ENCODE data around the gene TNFSF13. TPM values are rescaled to one million over a fixed set of nuclear protein-coding genes. Genes with fewer than 3 reads are reported as not detected.

Gene TNFSF13, protein sequence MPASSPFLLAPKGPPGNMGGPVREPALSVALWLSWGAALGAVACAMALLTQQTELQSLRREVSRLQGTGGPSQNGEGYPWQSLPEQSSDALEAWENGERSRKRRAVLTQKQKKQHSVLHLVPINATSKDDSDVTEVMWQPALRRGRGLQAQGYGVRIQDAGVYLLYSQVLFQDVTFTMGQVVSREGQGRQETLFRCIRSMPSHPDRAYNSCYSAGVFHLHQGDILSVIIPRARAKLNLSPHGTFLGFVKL
- 10 to 100 TPM; 20.2 to 41.0 (median 24.5) TPM for total RNA-seq
- polyA plus RNA-seq: 100 to 1,000 TPM in 1 of 3 donors, 10 to 100 TPM in 2; 15.6 to 108 (median 21.0) TPM

DNA sequence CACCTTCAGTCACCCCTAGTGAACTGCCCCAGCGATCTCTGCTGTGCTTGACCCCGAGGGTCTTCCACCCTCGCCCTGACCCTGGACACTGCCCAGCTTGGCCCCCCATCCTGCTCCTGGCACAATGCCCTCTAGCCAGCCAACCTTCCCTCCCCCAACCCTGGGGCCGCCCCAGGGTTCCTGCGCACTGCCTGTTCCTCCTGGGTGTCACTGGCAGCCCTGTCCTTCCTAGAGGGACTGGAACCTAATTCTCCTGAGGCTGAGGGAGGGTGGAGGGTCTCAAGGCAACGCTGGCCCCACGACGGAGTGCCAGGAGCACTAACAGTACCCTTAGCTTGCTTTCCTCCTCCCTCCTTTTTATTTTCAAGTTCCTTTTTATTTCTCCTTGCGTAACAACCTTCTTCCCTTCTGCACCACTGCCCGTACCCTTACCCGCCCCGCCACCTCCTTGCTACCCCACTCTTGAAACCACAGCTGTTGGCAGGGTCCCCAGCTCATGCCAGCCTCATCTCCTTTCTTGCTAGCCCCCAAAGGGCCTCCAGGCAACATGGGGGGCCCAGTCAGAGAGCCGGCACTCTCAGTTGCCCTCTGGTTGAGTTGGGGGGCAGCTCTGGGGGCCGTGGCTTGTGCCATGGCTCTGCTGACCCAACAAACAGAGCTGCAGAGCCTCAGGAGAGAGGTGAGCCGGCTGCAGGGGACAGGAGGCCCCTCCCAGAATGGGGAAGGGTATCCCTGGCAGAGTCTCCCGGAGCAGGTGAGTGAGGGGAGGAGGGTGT is at the start of gene TNFSF13:
TSS of gene TNFSF13 (plus strand) at position 207 of the 776 bp plus-strand sequence. CDS start at position 497, 290 bp downstream.
- intact Hi-C loops (cut with DNase I): no loop called here
- peak; percentile 87 for DNase-seq
- WGBS, 2 donors: 10 to 26% methylated on average over 16 of the region's 16 CpGs
- H3K36me3 ChIP-seq: peaks cover 0 to 11% (median 5%) of the 10 kb centered on the region in 4 donors
- TF ChIP-seq EP300 (IDR thresholded peaks at IDR 0.05): no peak
- peak in 1 of 4 donors; percentile 54 for TF ChIP-seq POLR2AphosphoS5 (IDR thresholded peaks at IDR 0.05)
- TF ChIP-seq POLR2A (IDR thresholded peaks at IDR 0.05): peak in 1 of 2 donors; percentile 7
- TF ChIP-seq, protein P1, sequence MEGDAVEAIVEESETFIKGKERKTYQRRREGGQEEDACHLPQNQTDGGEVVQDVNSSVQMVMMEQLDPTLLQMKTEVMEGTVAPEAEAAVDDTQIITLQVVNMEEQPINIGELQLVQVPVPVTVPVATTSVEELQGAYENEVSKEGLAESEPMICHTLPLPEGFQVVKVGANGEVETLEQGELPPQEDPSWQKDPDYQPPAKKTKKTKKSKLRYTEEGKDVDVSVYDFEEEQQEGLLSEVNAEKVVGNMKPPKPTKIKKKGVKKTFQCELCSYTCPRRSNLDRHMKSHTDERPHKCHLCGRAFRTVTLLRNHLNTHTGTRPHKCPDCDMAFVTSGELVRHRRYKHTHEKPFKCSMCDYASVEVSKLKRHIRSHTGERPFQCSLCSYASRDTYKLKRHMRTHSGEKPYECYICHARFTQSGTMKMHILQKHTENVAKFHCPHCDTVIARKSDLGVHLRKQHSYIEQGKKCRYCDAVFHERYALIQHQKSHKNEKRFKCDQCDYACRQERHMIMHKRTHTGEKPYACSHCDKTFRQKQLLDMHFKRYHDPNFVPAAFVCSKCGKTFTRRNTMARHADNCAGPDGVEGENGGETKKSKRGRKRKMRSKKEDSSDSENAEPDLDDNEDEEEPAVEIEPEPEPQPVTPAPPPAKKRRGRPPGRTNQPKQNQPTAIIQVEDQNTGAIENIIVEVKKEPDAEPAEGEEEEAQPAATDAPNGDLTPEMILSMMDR (IDR thresholded peaks at IDR 0.05): no peak
- peak within 1 kb of the TSS; percentile 89 to 98 (median 97) for H3K27ac ChIP-seq
- H3K9me3 ChIP-seq: no peaks in the 10 kb centered on the region
- H3K27me3 ChIP-seq: no peaks in the 10 kb centered on the region
- H3K4me1 ChIP-seq: peaks cover 0 to 58% (median 54%) of the 10 kb centered on the region in 4 donors
- H3K4me3 ChIP-seq: peak within 1 kb of the TSS; percentile 15 to 97 (median 84)

DNA sequence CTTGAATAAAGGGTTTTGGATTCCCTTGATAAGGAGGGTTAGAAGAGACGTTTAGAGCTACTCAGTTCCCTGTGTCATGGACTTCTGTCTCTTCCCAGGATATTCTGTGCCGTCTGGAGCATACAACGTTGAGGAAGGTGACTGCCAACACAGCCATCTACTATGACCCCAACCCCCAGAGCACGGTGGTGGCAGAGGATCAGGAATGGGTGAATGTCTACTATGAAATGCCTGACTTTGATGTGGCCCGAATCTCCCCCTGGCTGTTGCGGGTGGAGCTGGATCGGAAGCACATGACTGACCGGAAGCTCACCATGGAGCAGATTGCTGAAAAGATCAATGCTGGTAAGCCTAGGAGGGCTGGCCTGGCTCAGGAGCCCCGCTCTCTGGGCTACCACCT is 49.7 kb upstream of the TNFSF13 start:
- WGBS, 2 donors: 92 to 97% methylated on average over 9 of the region's 9 CpGs
- Histone ChIP-seq H3K27me3 (no peaks in the 10 kb centered on the region), H3K9me3 (no peaks in the 10 kb centered on the region), H3K4me1 (no peaks in the 10 kb centered on the region), H3K27ac (no peak overlapping the region), H3K36me3 (peaks cover 16 to 99% (median 62%) of the 10 kb centered on the region in 4 donors), H3K4me3 (no peak overlapping the region)
- TF ChIP-seq POLR2AphosphoS5 (IDR thresholded peaks at IDR 0.05): no peak
- TF ChIP-seq, protein P1 (IDR thresholded peaks at IDR 0.05): no peak
- TF ChIP-seq POLR2A (IDR thresholded peaks at IDR 0.05): no peak
- TF ChIP-seq EP300 (IDR thresholded peaks at IDR 0.05): no peak
- peak; percentile 46 for DNase-seq
- intact Hi-C loops (cut with DNase I): no loop called here

DNA sequence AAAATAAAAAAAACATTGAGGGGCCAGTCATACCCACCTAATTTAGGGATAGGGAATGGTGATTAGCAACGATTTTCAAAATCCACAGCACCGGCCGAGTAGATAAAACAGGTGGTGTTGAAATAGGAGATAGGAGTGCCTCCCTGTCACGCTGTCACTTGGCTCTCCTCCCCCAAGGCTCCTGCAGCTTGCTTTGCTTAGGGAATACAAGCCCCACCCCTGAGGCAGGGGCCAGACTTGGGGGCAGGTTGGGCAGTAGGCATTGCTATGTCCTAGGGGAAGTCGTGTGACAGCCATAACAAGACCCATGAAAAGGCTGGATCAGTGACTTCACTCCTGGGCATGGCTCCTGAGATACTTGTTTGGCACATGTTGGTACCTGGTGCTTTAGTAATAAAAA is 48.6 kb upstream of the TNFSF13 start:
- Histone ChIP-seq H3K4me3 (no peak overlapping the region), H3K27me3 (no peaks in the 10 kb centered on the region), H3K27ac (no peak overlapping the region), H3K4me1 (no peaks in the 10 kb centered on the region), H3K36me3 (peaks cover 11 to 93% (median 54%) of the 10 kb centered on the region in 4 donors), H3K9me3 (no peaks in the 10 kb centered on the region)
- WGBS, 2 donors: 79 to 86% methylated on average over 5 of the region's 5 CpGs
- intact Hi-C loops (cut with DNase I): loop anchor here (10.0 kb wide), 1 partner anchor 175 kb away; the partner anchor contains the start of genes TP53 and WRAP53
- TF ChIP-seq, protein P1 (IDR thresholded peaks at IDR 0.05): no peak
- TF ChIP-seq POLR2AphosphoS5 (IDR thresholded peaks at IDR 0.05): no peak
- no peak for DNase-seq

DNA sequence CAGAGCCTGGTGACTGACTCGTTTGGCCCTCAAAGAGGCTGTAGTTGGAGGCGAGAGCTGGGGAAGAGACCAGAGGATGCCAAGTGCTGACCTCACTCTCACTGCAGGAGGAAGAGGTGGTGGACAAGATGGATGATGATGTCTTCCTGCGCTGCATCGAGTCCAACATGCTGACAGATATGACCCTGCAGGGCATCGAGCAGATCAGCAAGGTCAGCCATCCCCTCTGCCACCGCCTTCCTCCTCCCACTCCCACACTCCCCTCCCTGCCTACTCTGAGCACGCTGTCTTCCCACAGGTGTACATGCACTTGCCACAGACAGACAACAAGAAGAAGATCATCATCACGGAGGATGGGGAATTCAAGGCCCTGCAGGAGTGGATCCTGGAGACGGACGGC is 47.4 kb upstream of the TNFSF13 start:
- TF ChIP-seq POLR2A (IDR thresholded peaks at IDR 0.05) (no peak), EP300 (IDR thresholded peaks at IDR 0.05) (no peak), POLR2AphosphoS5 (IDR thresholded peaks at IDR 0.05) (no peak)
- TF ChIP-seq, protein P1 (IDR thresholded peaks at IDR 0.05): no peak
- no peak for DNase-seq
- no peak overlapping the region for H3K4me3 ChIP-seq
- H3K27ac ChIP-seq: no peak overlapping the region
- intact Hi-C loops (cut with DNase I): loop anchor here (10.0 kb wide), 1 partner anchor 174 kb away; the partner anchor contains the start of genes TP53 and WRAP53
- no peaks in the 10 kb centered on the region for H3K27me3 ChIP-seq
- H3K36me3 ChIP-seq: peaks cover 11 to 83% (median 52%) of the 10 kb centered on the region in 4 donors
- WGBS, 2 donors: 87 to 88% methylated on average over 10 of the region's 10 CpGs
- no peaks in the 10 kb centered on the region for H3K9me3 ChIP-seq
- H3K4me1 ChIP-seq: no peaks in the 10 kb centered on the region

All from sigmoid colon (tissue), 7 donors.